HG02610 (cell line): ENCODE measurements around the gene GRIP2.

Experiments
- ATAC-seq: cut with Tn5 transposase; IDR thresholded peaks from one replicate; pipeline ENCODE4 v1.9.1; 2021; ENCODE audit warnings: mild to moderate bottlenecking, moderate library complexity; ENCODE audit not compliant: unreplicated experiment

GRIP2 gene

DNA sequence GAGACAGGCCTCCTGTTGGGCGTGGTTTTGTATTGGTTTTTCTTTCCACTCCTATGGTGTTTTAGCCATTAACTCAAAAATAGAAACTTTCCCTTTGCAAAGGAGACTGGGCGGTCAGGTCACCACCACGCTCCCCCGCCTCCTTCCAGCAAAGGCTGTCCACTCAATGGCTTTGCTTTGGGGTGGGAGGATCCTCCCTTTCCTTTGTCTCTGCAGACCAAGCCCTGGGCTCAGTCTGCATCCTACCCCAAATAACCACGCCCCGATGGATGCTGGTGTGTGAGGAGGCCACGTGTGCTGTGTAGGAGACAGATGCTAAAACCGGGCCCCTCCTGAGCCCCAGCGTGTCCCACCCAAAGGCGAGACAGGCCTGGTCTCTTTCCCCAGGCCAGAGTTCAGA, 68.5 kb downstream of the GRIP2 start:
- ATAC-seq = no peak

- ATAC-seq = no peak
Observed at GRCh38 chr3:14471016-14471415, 69.1 kb downstream of the GRIP2 start.

DNA sequence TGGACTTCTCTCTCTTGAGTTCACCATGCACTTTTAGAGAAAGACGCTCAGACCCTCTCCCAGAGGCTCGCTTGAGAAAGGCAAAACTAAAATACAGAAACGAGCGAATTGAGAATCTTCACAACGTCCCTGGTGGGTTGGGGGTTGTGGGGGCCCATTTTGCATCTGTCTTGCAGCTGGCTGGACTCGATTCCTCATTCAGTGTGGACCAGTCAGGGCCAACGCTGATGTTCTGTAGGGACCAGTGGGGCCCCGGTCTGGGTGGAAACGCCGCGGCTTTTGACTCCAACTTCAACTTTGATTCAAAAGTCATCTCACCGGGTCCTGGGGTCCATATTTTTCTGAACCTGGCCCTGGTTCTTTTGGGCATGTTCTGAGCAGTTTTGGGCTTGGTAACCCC, 69.7 kb downstream of the GRIP2 start:
- no peak for ATAC-seq

- ATAC-seq = no peak
Observed at GRCh38 chr3:14468621-14468981, 71.5 kb downstream of the GRIP2 start.

- no peak for ATAC-seq
Observed at GRCh38 chr3:14467814-14468620, 72.1 kb downstream of the GRIP2 start.

DNA sequence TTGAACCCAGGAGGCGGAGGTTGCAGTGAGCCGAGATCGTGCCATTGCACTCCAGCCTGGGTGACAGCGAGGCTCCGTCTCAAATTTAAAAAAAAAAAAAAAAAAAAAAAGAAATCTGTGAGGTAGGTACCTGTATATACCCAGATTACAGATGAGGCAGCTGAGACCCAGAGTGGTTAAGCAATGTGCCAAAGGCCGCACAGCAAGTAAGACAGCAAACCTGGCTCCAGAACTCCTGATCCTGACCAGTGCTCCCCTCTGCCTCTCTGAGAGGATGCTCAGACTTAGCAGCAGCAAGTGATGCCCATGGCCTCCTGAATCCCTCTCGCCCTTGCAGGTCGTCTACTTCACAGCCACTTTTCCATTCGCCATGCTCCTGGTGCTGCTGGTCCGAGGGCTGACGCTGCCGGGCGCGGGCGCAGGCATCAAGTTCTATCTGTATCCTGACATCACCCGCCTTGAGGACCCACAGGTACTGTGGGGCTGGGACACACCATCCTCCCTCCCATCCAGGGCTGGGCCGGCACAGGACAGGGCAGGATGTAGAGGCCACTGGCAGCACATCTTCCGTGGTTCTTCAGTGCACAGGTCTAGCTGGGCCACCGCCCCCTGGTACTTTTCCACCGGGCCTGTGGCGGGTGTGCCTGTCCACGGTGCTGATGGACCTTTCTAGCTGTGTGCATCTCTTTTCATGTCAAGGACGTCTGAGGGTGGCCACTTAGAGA, 73.8 kb downstream of the GRIP2 start:
- ATAC-seq = no peak

DNA sequence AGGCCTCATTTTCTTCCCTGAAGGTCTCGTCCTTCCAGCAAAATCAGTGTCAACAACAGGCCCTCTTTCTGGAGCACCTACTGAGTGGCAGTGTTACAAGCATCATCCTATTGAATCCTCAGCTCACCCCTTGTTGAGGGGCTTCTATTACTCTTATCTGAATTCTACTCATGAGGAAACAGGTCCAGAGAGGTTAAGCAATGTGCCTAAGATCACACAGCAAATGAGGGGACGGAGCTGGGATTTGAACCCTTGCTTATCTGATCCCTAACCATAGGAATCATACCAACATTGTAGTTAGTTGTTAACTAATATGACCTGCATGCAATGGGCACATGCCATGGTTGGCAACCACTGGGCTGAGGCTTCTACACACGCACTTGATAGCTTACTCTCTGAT, 74.7 kb downstream of the GRIP2 start:
- ATAC-seq = no peak

- ATAC-seq = no peak
Observed at GRCh38 chr3:14464521-14464920, 75.6 kb downstream of the GRIP2 start.

- ATAC-seq = no peak
Observed at GRCh38 chr3:14464141-14464465, 76.0 kb downstream of the GRIP2 start.

GRCh38 chr3:14463330-14464140, 76.6 kb downstream of the GRIP2 start:
- no peak for ATAC-seq

GRCh38 chr3:14462738-14463137, 77.4 kb downstream of the GRIP2 start:
- ATAC-seq = no peak

DNA sequence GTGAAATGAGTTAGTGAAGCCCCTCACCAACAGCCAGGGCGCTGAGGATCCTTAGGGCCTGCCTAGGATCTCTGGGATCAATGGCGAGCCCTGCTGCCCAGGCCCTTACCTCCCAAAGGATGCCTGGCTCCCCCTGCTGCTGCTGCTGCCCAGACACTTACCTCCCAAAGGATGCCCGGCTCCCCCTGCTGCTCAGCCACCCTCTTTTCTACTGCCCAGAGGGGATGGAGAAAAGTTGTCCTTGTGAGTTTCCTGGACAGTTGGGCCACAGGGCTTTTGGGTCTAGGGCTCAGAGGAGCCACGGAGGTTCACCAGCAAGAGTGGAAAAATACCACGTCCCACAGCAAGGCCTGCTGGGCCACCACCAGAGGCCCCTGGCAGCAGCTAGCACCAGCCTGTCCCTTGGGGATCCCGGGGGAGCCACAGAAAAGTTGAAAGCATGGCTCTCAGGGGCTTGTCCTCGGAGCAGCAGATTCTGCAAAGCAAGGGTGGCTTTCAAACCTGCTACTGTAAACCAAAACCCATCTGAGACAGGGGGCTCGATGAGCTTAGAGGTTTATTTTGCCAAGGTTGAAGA, 78.3 kb downstream of the GRIP2 start:
- ATAC-seq = no peak

DNA sequence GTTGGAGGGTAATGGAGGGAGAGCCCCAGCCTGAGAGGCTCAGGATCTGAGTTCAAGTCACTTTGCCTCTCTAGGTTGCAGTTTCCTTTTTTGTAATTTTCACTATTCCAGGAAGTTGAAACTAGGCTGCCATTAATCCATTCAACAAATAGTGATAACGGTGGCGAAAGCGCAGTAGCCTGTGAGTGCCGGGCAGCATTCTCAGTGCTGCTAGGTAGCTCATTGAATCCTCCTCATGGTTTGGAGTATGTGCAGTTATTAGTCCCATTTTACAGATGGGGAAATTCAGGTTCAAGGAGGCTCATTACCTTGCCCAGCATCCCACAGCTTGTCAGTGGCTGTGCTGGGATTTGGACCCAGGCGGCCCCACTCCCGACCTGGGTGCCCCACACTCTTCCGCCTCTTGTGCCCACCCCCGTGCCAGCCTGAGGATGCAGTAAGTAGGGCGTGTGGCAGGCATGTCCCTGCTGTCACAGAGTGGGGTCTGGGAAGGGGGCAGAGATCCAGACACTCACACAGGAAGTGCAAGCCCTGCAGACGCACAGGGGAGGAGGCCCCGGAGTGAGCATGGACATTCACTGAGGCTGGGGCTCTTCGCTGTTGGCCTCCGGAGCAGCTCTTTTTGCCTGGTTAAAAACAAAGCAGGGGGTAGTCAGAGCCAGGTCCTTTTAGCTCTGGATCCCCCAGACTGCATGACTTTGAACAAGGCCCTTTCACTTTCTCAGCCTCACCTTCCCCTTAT, 79.0 kb downstream of the GRIP2 start:
- no peak for ATAC-seq

DNA sequence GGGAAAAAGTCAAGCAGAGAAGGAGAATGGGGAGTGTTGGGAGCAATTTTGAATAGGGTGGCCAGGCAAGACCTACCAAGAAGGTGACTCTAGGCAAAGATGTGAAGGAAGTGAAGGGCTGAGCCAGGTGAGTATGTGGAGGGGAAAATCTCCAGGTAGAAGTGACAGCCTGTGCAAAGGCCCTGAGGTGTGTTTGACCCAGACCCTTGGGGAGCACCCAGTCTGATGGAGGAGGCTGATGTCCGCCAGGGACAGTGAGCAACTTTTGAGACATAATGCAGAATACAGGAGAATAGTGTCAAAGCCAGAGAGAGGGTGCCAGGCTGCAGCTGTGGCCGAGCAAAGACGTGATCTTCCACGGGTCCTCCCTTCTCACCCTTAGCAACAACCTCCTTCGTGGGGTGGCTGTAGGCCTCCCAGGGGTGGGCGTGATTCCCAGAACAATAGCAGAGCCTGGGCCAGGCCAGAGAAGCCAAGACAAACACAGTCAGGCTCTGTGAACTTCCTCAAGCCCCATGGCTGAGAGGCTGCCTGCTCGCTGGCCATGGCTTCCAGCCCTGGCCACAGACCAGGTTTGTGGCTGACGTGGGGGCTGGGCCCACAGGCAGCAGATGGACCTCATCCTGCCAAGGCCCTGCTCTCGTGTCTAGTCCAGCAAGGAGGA, 79.7 kb downstream of the GRIP2 start:
- no peak for ATAC-seq

GRCh38 chr3:14459787-14460186, 80.4 kb downstream of the GRIP2 start:
- no peak for ATAC-seq

DNA sequence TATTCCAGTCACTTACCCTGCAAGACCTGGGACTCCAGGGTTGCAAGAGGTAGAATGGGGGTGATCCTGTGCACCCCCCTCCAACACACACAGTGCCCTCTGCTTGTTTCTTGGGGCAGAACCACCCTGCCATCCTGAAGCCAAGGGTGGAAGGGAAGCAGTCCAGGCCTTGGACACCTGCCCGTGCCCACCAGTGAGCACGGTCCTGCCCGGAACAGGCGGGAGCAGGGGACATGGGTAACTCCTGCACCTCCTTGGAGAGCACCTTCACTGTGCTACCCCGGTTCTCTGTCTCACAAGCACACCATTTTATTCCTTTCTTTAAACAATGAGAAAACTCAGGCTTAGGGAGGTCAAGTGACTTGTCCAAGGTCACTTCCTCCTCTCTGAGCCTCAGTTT, 80.8 kb downstream of the GRIP2 start:
- ATAC-seq = no peak

DNA sequence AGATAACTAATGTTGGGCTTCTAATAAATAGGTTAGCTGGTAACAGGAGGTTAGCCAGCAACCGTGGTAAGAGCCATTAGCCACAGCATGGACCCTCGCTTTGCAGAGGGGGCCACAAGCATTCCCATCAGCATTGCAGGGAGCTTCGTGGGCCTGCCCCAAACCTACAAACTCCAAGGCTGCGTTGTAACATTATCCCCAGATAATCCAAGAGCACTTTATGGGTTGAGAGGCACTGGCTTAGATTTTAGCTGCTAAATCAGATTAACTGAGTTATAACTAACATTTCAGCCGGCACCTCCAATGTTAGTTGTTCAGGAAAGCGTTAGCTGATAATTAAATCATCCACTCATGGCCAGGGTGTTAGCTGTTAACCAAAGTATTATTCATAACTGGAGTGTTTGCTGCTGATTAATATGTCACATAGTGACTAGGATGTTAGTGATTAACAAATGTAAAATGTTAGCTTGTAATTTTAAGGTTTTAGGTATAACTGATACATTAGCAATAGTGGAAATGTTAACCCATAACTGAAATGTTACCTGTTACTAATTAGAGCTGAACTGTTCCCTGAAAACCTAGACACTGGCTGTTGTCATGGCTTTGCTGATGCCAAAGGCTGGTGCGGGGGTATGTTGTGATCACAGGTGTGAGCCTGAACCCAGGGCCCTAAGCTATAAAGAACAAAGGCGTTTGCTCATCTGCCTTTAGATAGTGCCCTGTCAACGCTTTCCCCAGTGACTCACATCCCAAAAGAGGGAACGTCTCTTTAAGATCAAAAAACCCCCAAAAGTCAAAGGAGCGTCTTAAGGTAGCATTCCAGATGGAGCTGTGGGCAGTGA, 81.5 kb downstream of the GRIP2 start:
- no peak for ATAC-seq

- ATAC-seq = no peak
Observed at GRCh38 chr3:14457999-14458398, 82.1 kb downstream of the GRIP2 start.

- ATAC-seq = no peak
Observed at GRCh38 chr3:14457481-14457880, 82.7 kb downstream of the GRIP2 start.
